Activated naive CD4-positive, alpha-beta T cell treated with anti-CD3 and anti-CD28 coated beads, Interleukin-2, amount 50 U/mL, for 72 hours (primary cell): ENCODE measurements around the gene ATF6B. TPM values are rescaled to one million over a fixed set of nuclear protein-coding genes. Genes with fewer than 3 reads are reported as not detected.

ENCODE experiments used
- ATAC-seq, 2 donors: fragments of 150-1000 bp; cut with Tn5 transposase; 2 replicates each; pipeline ENCODE4 v1.10.0; 2021; ENCODE audit warnings: mild to moderate bottlenecking in 2 of 2, moderate library complexity in 2 of 2
- DNase-seq, 2 donors: peaks; one replicate each; pipeline ENCODE4 v3.0.0; 2021 to 2022; ENCODE audit warnings: low spot score in 2 of 2
- H3K27ac Mint-ChIP-seq, 2 donors: one replicate each; pipeline ENCODE4 v1.8.0; 2022; ENCODE audit warnings: mild to moderate bottlenecking in 2 of 2, mixed read lengths in 2 of 2
- H3K36me3 Mint-ChIP-seq, 2 donors: one replicate each; pipeline ENCODE4 v1.8.0; 2022; ENCODE audit warnings: mixed read lengths in 2 of 2
- H3K9me3 Mint-ChIP-seq, 2 donors: one replicate each; pipeline ENCODE4 v1.8.0; 2022; ENCODE audit warnings: mixed read lengths in 2 of 2
- total RNA-seq, 2 donors: library from RNA; stranded (reverse); gene quantifications; one replicate each; pipeline ENCODE4 v1.2.3, GENCODE V29; 2022

The ATF6B gene
- total RNA-seq, 2 donors from 2014 or later = 87.5 to 101 TPM

DNA sequence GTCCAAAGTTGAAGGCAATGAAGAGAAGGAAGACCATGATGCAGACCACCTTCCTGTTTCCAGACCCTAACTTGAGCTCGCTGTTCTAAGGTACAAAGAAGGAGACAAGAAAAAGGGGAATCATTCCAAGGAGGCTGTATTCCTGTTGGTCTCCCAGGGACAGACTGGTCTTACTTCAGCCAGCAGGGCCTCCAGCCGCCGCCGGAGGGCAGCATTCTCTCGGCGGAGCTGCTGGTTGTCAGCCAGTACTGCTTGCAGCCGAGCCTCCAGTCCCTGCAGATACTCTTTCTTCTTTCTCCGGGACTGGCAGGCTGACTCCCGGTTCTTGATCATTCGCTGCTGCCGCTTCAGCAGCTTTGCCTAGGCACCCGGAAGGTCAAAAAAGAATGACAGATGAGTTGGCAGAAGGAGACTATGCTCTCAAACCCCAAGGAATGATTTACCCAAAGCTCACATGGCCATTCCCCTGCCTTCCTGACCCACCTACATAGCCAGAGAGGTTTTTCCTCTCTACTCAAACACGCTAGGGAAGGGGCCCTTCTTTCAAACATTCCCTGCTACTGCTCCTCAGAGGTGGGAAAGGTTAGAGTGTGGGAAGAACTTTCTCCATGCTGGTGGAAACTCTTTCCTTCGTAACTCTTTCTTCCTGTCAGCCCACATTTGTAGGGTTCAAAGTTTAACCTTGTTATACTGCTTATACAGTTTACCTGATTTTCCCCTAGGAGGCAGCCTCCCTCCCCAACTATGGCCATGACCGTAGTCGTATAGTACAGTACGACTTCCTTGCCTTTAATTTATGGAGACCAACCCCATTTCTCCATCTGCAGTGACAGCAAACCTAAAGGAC is 9.0 kb downstream of the ATF6B start:
- Mint-ChIP-seq H3K36me3 (peaks cover under 1 to 5% of the 10 kb centered on the region in 2 donors), H3K9me3 (no peaks in the 10 kb centered on the region), H3K27ac (no peak overlapping the region)
- DNase-seq (peak; percentile 76), ATAC-seq (peak; percentile 85 to 90)

DNA sequence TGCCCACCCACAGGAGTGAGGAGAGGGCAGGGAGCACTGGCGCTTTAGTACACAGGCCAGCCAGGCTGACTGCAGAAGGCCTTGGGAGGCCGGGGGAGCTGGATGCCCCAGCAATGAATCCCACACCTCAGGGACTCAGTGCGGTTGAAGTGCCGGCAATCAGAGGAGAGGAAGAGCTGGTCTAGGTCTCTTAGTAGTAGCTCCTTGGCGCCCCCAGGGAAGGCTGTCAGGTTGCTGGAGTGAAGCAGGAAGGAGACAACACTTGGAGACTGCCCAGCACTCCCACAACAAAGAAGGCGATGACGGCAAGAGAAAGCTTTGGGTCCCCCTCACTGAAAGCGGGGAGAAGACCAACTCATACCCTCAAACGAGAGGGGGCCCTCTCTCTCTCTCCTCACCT is 10.6 kb downstream of the ATF6B start:
- H3K27ac Mint-ChIP-seq = no peak overlapping the region
- peaks cover 0 to 5% of the 10 kb centered on the region in 2 donors for H3K36me3 Mint-ChIP-seq
- ATAC-seq = no peak
- no peaks in the 10 kb centered on the region for H3K9me3 Mint-ChIP-seq
- DNase-seq = no peak

DNA sequence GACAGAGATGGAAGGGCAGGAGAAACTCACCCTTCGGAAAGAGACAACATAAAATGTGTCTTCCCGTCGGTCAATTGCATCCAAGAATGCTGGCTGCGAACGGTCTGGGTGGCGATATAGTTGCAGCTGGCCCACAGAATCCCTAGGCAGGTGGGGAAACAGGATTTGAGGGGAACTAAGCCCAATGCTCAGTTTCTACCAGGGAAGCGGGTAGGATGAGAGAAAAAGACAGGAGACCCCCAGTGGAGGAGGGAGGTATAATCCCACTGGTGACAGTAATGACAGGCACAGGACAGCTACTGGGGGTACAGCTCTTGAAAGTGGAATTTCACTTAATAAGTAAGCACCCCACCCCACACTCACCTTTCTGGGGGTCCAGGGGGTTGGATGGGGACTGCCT is 11.4 kb downstream of the ATF6B start:
- Mint-ChIP-seq H3K27ac (no peak overlapping the region), H3K36me3 (peaks cover 0 to under 1% of the 10 kb centered on the region in 2 donors), H3K9me3 (no peaks in the 10 kb centered on the region)
- DNase-seq (no peak), ATAC-seq (no peak)

DNA sequence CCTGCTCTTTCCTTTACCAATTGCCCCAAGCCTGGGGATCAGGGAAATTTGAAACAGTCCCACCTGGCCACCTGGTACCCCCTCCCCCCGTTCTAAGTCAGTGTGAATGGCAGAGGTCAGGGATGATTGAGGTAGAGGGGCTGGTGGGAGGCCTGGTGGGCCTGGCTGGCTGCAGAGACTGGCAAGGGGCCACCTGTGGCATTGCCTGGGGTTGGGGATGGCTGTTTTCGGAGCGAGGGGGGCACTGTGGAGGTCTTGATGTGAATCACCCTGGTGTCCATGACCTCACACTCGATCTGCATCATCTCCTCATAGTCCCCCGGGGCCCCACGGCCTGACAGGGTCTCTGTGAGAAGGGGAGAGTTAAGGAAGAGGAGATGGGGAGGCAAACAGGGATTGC is 12.4 kb downstream of the ATF6B start:
- Mint-ChIP-seq H3K9me3 (no peaks in the 10 kb centered on the region), H3K27ac (peak overlapping the region in 1 of 2 donors; percentile 32), H3K36me3 (no peaks in the 10 kb centered on the region)
- ATAC-seq (no peak), DNase-seq (no peak)

DNA sequence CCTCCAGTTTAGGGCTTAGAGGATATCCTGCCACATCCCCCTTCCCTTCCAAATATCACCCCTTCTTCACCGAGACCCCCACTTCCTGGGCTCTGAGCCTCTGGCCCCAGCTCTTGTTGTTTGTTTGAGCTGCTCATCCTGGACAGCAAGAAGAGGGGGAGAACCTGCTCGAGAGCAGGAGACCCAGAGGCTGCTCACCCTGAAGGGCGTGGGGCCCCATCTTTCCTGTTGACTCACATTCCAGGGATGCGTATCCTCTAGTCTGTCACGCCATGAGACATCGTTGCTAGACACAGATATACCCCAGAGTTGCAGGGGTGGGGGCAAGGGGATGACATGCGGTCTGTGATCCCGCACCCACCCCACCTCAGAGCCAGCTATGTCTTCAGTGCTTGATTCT is 13.2 kb downstream of the ATF6B start:
- no peaks in the 10 kb centered on the region for H3K36me3 Mint-ChIP-seq

DNA sequence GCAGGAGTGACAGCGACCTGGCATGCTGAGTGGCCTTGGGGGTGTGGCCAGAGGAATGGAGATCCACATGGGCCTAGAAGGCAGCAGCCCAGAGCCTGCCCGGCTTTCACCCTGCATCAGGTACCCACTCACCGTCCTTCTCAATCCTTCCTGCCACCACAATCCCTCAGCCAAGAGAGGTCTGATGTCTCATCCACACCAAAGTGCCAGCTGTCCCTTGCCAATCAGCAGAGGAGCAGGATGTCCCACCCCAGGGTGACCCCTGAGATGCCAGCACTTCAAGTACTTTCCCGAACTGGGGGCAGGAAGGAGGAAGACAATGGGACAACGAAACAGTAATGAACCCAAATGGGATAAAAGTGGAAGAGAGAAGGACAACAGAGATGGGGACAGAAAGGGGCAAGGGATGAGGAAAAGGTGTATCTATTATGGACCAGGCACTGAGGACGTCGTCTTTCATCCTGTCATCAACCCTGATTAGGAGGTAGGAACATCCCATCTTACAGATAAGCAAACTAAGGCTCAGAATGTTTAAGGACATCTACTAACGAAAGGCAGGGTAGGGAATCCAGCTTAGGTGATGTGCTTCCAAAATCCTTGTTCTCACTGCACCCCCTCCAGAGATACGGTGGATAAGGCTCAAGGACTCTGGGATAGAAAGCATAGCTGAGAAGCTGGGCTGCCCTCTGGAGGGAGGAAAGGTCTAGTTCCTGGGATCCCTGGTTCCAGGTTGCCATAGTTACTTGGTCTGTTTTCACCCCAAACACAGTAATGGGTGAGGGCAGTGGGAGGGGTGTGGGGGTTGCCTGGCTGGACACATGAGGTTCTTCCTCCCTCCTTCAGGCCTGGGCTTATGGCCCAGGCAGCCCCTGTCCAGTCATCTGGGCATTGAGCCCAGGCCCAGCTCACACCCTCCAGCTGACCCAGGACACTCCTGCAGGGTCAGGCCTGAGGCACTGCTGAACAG is 14.4 kb downstream of the ATF6B start:
- no peaks in the 10 kb centered on the region for H3K36me3 Mint-ChIP-seq
- H3K27ac Mint-ChIP-seq = peak overlapping the region in 1 of 2 donors; percentile 16

More for the DNA sequence above, 13.2 kb downstream of the ATF6B start:
- H3K9me3 Mint-ChIP-seq = no peaks in the 10 kb centered on the region
- DNase-seq = no peak
- no peak for ATAC-seq
- H3K27ac Mint-ChIP-seq = peak overlapping the region in 1 of 2 donors; percentile 76

DNA sequence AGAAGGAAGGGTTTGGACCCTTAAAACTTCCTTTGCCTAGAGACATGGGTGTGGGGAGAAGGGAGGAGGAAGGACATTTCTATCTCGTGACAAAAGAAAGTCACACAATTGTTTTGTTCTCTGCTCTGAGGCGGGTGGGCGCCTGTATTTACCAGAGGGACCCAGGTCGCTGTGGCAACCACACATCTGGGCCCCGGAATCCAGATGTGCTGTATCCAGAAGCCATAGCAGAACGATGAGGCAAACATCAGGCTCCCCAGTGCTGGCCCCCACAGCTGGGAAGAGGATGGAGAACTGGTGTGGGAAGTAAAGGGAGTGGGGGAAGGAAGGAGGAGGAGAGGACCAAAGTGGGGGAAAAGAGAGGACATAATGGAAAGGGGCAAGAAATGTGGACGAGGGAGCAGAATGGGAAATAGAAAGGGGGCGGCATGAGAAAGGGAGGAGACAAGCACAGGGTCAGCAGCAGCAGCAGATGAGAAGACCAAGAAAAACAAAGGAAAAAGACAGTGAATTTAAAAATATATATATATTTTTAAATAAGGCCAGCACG is 15.5 kb downstream of the ATF6B start:
- no peak for DNase-seq
- H3K27ac Mint-ChIP-seq = peak overlapping the region in 1 of 2 donors; percentile 16
- H3K9me3 Mint-ChIP-seq = no peaks in the 10 kb centered on the region
- ATAC-seq = no peak
- H3K36me3 Mint-ChIP-seq = no peaks in the 10 kb centered on the region

More for the DNA sequence above, 14.4 kb downstream of the ATF6B start:
- no peak for ATAC-seq
- DNase-seq = no peak
- H3K9me3 Mint-ChIP-seq = no peaks in the 10 kb centered on the region

DNA sequence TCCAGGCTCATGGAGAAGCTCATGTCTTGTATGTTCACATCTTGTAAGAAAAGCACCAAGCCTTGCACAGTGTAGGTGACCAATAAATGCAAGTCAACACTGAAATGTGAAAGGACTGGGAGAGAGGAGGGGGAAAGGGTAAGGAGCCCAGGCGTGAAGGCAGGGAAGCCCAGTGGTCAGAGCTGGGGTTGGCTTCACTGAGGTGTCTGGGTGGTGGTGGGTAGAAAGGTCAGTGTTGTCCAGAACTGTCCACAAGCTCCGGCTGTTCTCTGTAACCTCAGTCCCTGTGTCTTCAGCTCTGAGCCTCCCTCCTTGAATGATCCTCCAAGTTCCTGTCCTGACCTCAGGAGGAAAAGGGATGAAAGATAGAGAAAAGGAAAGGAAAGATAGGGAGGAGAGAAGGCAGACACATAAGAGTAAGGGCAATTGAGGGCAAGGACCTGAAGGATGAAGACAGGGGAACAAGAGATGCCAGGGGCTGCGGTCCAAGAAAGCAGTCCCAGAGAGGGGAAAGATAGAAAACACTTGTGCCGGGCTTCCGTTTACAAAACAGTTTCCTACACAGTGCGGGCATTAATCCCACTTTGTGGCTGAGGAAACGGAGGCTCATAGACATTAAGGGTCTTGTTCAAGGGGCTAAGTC is 16.5 kb downstream of the ATF6B start:
- Mint-ChIP-seq H3K9me3 (no peaks in the 10 kb centered on the region), H3K27ac (peak overlapping the region in 1 of 2 donors; percentile 25), H3K36me3 (no peaks in the 10 kb centered on the region)
- ATAC-seq (no peak), DNase-seq (no peak)

DNA sequence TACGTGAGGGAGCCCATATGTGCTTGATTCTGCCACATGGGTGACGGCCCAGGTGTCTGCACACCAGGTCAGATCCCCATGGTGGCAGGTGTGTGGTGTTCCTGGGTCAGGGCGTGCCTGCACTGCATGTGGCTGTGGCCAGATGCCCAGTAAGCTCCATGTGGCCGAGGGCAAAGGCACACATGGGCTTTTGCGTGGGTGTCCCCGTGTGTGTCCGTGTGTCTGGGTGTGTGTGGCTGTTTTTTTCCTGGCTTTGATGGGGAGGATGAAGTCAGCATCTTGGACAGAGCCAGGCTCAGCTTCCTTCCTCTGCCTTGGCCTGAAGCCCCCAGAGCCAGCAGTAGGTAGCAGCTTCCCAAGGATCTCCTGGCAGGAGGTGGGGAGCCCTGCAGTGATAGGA is 17.4 kb downstream of the ATF6B start:
- Mint-ChIP-seq H3K9me3 (no peaks in the 10 kb centered on the region), H3K27ac (no peak overlapping the region), H3K36me3 (no peaks in the 10 kb centered on the region)

DNA sequence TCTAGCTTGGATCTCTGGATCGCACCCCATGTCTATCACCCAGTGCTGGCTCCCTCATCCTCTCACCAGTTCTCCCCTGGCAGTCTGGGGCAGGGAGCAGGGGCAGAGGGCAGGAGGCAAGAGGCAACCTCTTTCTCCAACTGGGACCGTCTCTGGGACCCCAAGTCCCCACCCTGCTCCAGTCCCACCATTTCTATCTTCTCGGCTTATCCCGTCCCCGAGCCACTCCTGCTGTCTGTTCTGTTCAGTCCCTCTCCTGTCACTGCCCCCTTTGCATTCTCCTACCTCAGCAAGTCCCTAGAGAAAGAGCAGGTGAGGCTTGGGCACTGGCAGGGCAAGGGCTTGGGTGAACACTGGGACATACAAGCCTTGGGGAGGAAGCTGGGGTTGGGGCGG is 18.3 kb downstream of the ATF6B start:
- Mint-ChIP-seq H3K36me3 (no peaks in the 10 kb centered on the region), H3K9me3 (no peaks in the 10 kb centered on the region)

More for the DNA sequence above, 17.4 kb downstream of the ATF6B start:
- DNase-seq = no peak
- ATAC-seq = no peak

DNA sequence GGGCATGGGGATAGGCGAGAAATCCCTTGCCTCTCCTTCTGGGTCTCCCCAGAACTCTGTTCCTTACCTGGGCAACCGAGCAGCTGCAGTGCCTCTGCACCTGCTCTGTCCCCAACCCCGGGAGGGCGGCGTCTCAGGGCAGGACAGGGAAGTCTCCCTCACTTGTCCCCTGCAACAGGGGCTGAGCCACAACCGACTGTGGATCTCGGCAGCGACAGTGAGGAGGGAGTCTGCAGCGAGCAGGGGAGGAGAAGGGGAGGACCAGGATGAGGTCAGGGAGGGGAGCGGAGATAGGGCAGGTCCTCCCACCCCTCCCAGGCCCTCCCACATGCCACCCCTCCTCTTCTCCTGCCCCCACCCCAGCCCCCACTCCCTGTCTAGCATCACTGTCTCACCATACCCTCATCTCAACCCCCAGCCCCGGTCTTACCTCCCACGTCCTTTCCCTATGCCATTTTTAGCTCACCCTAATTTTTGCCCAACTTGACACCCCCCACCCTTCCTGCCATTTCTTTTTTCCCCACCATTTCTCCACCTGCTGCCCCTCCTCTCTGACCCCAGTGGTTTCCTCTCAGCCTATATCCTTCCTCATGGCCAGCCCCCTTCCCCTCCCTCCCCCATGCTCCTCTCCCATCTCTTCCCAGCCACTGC is 18.8 kb downstream of the ATF6B start, which contains the start of gene TNXB:
TSS of gene TNXB (minus strand) at position 225 of the 651 bp plus-strand sequence. CDS start 11,140 bp downstream, outside the sequence.
- Mint-ChIP-seq H3K36me3 (no peaks in the 10 kb centered on the region), H3K9me3 (no peaks in the 10 kb centered on the region), H3K27ac (peak within 1 kb of the TSS; percentile 44 to 80)
- DNase-seq (no peak), ATAC-seq (peak in 1 of 2 donors; percentile 10)

More for the DNA sequence above, 18.3 kb downstream of the ATF6B start:
- ATAC-seq (no peak), DNase-seq (no peak)
- peak overlapping the region in 1 of 2 donors; percentile 44 for H3K27ac Mint-ChIP-seq

DNA sequence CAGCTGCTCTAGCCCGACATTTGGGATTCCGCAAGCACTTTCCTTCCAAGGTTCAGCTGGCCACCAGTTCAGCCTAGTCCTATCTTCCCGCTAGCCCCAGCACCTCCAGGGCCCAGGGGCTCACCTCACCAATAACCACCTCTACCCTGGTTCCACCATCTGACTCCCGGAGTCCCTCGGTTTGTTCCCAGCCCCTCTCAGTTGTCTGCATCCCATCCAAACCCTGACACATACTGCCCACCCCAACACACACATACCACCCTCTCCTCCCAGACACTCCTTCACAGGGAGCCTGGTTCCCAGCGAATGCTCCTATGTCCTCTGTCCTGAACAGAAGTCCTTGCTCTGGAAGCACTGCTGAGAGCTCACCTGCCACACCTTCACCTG is 19.3 kb downstream of the ATF6B start:
- Mint-ChIP-seq H3K36me3 (no peaks in the 10 kb centered on the region), H3K9me3 (no peaks in the 10 kb centered on the region), H3K27ac (peak overlapping the region in 1 of 2 donors; percentile 80)
- ATAC-seq (peak; percentile 4 to 14), DNase-seq (no peak)

DNA sequence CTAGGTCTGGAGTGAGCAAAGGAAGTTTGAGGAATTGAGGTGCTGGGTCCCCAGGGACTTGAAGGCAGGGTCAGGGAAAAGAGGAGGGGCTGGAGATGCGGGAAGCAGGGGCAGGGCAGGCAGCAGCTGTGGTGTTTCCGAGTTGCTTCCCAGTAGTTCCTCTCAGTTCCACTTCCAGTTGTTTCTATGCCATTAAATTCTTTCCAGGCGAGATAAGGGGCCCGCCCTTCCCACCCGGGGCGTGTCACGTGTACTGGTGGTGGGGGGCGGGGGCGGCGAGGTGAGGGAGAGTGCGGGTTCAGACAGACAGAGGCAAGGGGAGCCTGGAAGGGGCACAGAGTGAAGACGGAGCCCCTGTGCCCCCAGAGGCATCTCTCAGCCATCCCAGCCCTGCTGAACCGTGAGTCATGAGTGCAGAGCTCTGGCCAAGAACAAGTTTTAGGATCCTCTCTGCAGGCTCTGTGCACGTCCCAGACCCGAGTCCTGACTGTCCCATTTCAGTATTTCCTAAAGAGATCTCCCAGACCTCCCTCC is 19.9 kb downstream of the ATF6B start:
- Mint-ChIP-seq H3K9me3 (no peaks in the 10 kb centered on the region), H3K36me3 (no peaks in the 10 kb centered on the region), H3K27ac (peak overlapping the region in 1 of 2 donors; percentile 80)
- DNase-seq = no peak
- ATAC-seq = peak; percentile 25 to 34

DNA sequence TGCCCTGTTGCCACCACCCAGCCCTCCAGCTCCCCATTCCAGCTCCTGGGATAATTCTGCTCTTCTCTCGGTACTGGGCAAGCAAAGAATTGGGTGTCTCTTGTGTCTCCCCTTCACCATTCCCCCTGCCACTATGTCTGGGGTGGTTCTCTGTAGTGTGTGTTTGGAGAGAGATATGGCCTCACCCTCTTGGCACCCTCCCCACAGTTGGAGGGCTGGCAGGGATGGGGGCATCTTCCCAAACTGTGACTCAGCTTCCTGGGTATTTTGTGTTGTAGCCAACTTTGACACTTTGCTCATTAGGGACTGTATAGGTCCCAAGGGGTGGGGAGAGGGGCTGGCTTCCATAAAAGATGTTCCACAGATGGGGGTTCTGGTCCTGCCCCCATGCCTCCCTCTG is 20.6 kb downstream of the ATF6B start:
- peak in 1 of 2 donors; percentile 19 for ATAC-seq
- Mint-ChIP-seq H3K9me3 (no peaks in the 10 kb centered on the region), H3K27ac (no peak overlapping the region), H3K36me3 (no peaks in the 10 kb centered on the region)
- DNase-seq = no peak

DNA sequence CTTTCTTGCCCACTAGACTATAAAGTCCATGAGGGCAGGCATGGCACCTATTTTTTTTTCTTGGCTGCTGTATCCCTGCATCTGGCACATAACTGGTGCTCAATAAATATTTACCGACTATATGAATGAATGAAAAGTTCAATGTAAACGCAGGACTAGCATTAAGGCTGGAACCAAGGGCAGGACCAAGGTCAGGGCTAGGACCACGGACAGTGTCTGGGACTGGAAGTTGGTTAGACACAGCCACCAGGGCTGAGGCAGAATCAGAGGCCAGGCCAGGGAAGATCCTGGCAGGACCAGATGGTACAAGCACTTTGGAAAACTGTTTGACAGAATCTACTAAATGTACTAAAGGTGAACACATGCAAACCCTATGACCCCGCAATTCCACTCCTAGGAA is 22.6 kb downstream of the ATF6B start:
- Mint-ChIP-seq H3K9me3 (no peaks in the 10 kb centered on the region), H3K27ac (no peak overlapping the region), H3K36me3 (no peaks in the 10 kb centered on the region)
- ATAC-seq (no peak), DNase-seq (no peak)

DNA sequence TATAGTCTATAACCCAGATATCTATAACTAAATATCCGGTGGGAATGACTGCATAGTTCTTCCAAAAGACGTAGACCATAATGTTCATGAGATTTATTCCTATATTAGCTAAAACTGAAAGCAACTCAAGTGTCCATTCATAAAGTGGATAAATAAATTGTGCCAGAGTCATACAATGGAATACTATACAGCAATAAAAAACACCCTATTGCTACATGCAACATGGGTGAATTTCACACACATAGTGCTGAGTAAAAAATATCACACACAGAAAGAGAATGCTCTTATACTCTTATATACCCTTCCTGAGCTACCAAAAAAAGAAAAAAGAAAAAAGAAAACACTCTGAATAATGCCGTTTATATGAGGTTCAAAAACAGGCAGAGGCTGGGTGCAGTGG is 25.8 kb downstream of the ATF6B start:
- no peak overlapping the region for H3K27ac Mint-ChIP-seq
- ATAC-seq (no peak), DNase-seq (no peak)
- H3K9me3 Mint-ChIP-seq = no peaks in the 10 kb centered on the region
- no peaks in the 10 kb centered on the region for H3K36me3 Mint-ChIP-seq
